SU-DHL-6 (cell line): ENCODE results near the gene UNC5B.

ENCODE experiments used
- H2AFZ ChIP-seq: fragments of 200-600 bp; sonication (generic); 2 replicates; pipeline ENCODE4 v1.6.1; 2014; ENCODE audit warnings: low read depth, mild to moderate bottlenecking, moderate library complexity, mixed read lengths, antibody characterized with exemption, low read length; ENCODE audit not compliant: severe bottlenecking
- H3F3A ChIP-seq: fragments of 200-600 bp; shearing (Covaris generic); 2 replicates; pipeline ENCODE4 v1.6.0; 2016; ENCODE audit warnings: antibody characterized with exemption, mild to moderate bottlenecking; ENCODE audit not compliant: insufficient read depth
- H3K27ac ChIP-seq: fragments of 200-600 bp; sonication (generic); 2 replicates; pipeline ENCODE4 v1.5.1; 2016; ENCODE audit warnings: low read depth, mild to moderate bottlenecking, low read length, moderate library complexity, mixed read lengths
- H3K27me3 ChIP-seq: fragments of 200-600 bp; sonication (generic), shearing (Covaris generic); 2 replicates; pipeline ENCODE4 v1.6.0; 2014; ENCODE audit warnings: mild to moderate bottlenecking, low read length
- H3K36me3 ChIP-seq: fragments of 200-600 bp; sonication (generic); 2 replicates; pipeline ENCODE4 v1.6.1; 2014; ENCODE audit warnings: mild to moderate bottlenecking, low read length, mixed read lengths
- H3K4me2 ChIP-seq: fragments of 300-600, 200-600 bp; shearing (Covaris generic), sonication (generic); 2 replicates; pipeline ENCODE4 v1.6.0; 2014; ENCODE audit warnings: low read length, low read depth, mild to moderate bottlenecking; ENCODE audit not compliant: poor library complexity, severe bottlenecking
- H3K4me3 ChIP-seq: fragments of 200-600 bp; sonication (generic); 2 replicates; pipeline ENCODE4 v1.5.1; 2014; ENCODE audit warnings: antibody characterized with exemption, low read length, mild to moderate bottlenecking, mixed read lengths; ENCODE audit not compliant: insufficient read depth, poor library complexity, severe bottlenecking
- H3K79me2 ChIP-seq: fragments of 200-600 bp; sonication (generic); 2 replicates; pipeline ENCODE4 v1.6.1; 2014; ENCODE audit warnings: mild to moderate bottlenecking, low read length, moderate library complexity; ENCODE audit not compliant: insufficient read depth
- H3K9ac ChIP-seq: fragments of 200-600 bp; sonication (generic); 2 replicates; pipeline ENCODE4 v1.7.0; 2014; ENCODE audit warnings: mild to moderate bottlenecking, low read length
- H3K9me2 ChIP-seq: fragments of 200-600 bp; sonication (generic); replicated peaks from 2 replicates; pipeline ENCODE4 v1.6.1; 2014; ENCODE audit warnings: low read length; ENCODE audit not compliant: insufficient read depth
- H3K9me3 ChIP-seq: fragments of 200-600 bp; sonication (generic); 2 replicates; pipeline ENCODE4 v1.6.1; 2014; ENCODE audit warnings: low read length, mixed read lengths; ENCODE audit not compliant: insufficient read depth
- H4K20me1 ChIP-seq: fragments of 200-600 bp; sonication (generic); 2 replicates; pipeline ENCODE4 v1.6.1; 2014; ENCODE audit warnings: low read depth, mild to moderate bottlenecking, antibody characterized with exemption, low read length, moderate library complexity, mixed read lengths
- CTCF ChIP-seq: fragments of 200-600 bp; sonication (generic); IDR thresholded peaks from one replicate; pipeline ENCODE4 v1.5.1; 2017; ENCODE audit warnings: antibody characterized with exemption, mild to moderate bottlenecking, low read length, moderate library complexity; ENCODE audit not compliant: insufficient read depth, poor library complexity, severe bottlenecking
- EZH2phosphoT487 ChIP-seq: fragments of 200-600 bp; sonication (generic), shearing (Covaris generic); conservative IDR thresholded peaks from 2 replicates; pipeline ENCODE4 v1.6.1; 2018; ENCODE audit warnings: mild to moderate bottlenecking, antibody characterized with exemption, low read length, moderate library complexity, mixed read lengths

The UNC5B gene

GRCh38 chr10:71281646-71282322 lies 69.4 kb downstream of the UNC5B start:
- no peaks in the 10 kb centered on the region for H3K9me3 ChIP-seq
- no peak for TF ChIP-seq CTCF
- H2AFZ ChIP-seq = no peak overlapping the region
- no peaks in the 10 kb centered on the region for H3K79me2 ChIP-seq
- no peak overlapping the region for H3K4me2 ChIP-seq
- no peak overlapping the region for H3K27ac ChIP-seq
- H3K9ac ChIP-seq = no peak overlapping the region
- no peaks in the 10 kb centered on the region for H3K36me3 ChIP-seq
- no peaks in the 10 kb centered on the region for H4K20me1 ChIP-seq
- H3K9me2 ChIP-seq = no peaks in the 10 kb centered on the region
- no peaks in the 10 kb centered on the region for H3F3A ChIP-seq
- H3K27me3 ChIP-seq = no peaks in the 10 kb centered on the region
- no peak overlapping the region for H3K4me3 ChIP-seq

- Histone ChIP-seq H3K9me2 (no peaks in the 10 kb centered on the region), H3K79me2 (no peaks in the 10 kb centered on the region), H3F3A (no peaks in the 10 kb centered on the region), H3K4me2 (no peak overlapping the region), H4K20me1 (no peaks in the 10 kb centered on the region), H2AFZ (no peak overlapping the region), H3K27ac (no peak overlapping the region), H3K27me3 (no peaks in the 10 kb centered on the region), H3K36me3 (no peaks in the 10 kb centered on the region), H3K9ac (no peak overlapping the region), H3K9me3 (no peaks in the 10 kb centered on the region), H3K4me3 (no peak overlapping the region)
- TF ChIP-seq EZH2phosphoT487 (no peak), CTCF (no peak)
These were observed 69.9 kb downstream of the UNC5B start for GRCh38 chr10:71282323-71282680.

- no peak overlapping the region for H3K9ac ChIP-seq
- H4K20me1 ChIP-seq = no peaks in the 10 kb centered on the region
- H3K36me3 ChIP-seq = no peaks in the 10 kb centered on the region
These were observed 71.0 kb downstream of the UNC5B start for GRCh38 chr10:71283410-71283809.

More at GRCh38 chr10:71283410-71283809, 71.0 kb downstream of the UNC5B start:
- no peak for TF ChIP-seq CTCF
- H3K79me2 ChIP-seq = no peaks in the 10 kb centered on the region
- H3F3A ChIP-seq = no peaks in the 10 kb centered on the region
- H2AFZ ChIP-seq = no peak overlapping the region
- H3K9me2 ChIP-seq = no peaks in the 10 kb centered on the region
- H3K4me2 ChIP-seq = no peak overlapping the region
- no peak overlapping the region for H3K27ac ChIP-seq
- H3K9me3 ChIP-seq = no peaks in the 10 kb centered on the region
- H3K27me3 ChIP-seq = no peaks in the 10 kb centered on the region
- H3K4me3 ChIP-seq = no peak overlapping the region
